G401 (cell line): ENCODE data around the gene ABCA12. TPM values are rescaled to one million over a fixed set of nuclear protein-coding genes. Genes with fewer than 3 reads are reported as not detected.

Source experiments
- DNase-seq: peaks from one replicate; pipeline ENCODE4 v3.0.0-alpha.2; 2015; ENCODE audit warnings: low spot score
- in situ Hi-C: cut with HindIII; loops from 2 replicates; pipeline ENCODE4 v1.10.0; 2016; ENCODE audit warnings: low sequenced_read_pairs, mixed read lengths
- total RNA-seq: library from RNA; depleted of rRNA; stranded (reverse); fragments of >200 nt; shearing (Covaris generic); gene quantifications from 2 replicates; pipeline ENCODE4 v1.2.3, GENCODE V29; 2014

ABCA12 gene
- total RNA-seq, 1 experiment from 2014 or later: not detected

GRCh38 chr2:215052810-215053209, 85.6 kb downstream of the ABCA12 start:
- no peak for DNase-seq
- in situ Hi-C loops: no loop called here

- no peak for DNase-seq
- in situ Hi-C loops: no loop called here
Observed at GRCh38 chr2:215052404-215052803, 86.0 kb downstream of the ABCA12 start.

- in situ Hi-C loops: no loop called here
- DNase-seq: no peak
Observed at GRCh38 chr2:215049341-215049740, 89.1 kb downstream of the ABCA12 start.

GRCh38 chr2:215038421-215038820, 100.0 kb downstream of the ABCA12 start:
- in situ Hi-C loops: no loop called here
- DNase-seq: no peak

GRCh38 chr2:215036314-215036713, 102.1 kb downstream of the ABCA12 start:
- in situ Hi-C loops: no loop called here

GRCh38 chr2:215034154-215034553, 104.3 kb downstream of the ABCA12 start:
- no peak for DNase-seq
- in situ Hi-C loops: no loop called here

More at GRCh38 chr2:215036314-215036713, 102.1 kb downstream of the ABCA12 start:
- no peak for DNase-seq

GRCh38 chr2:215032153-215032552, 106.3 kb downstream of the ABCA12 start:
- in situ Hi-C loops: no loop called here
- DNase-seq: no peak

GRCh38 chr2:215031321-215031720, 107.1 kb downstream of the ABCA12 start:
- DNase-seq: no peak

GRCh38 chr2:215029936-215030335, 108.5 kb downstream of the ABCA12 start:
- DNase-seq: no peak
- in situ Hi-C loops: no loop called here

More at GRCh38 chr2:215031321-215031720, 107.1 kb downstream of the ABCA12 start:
- in situ Hi-C loops: no loop called here

GRCh38 chr2:215028231-215028630, 110.2 kb downstream of the ABCA12 start:
- in situ Hi-C loops: no loop called here
- no peak for DNase-seq

- in situ Hi-C loops: no loop called here
- no peak for DNase-seq
Observed at GRCh38 chr2:215027779-215028178, 110.6 kb downstream of the ABCA12 start.

GRCh38 chr2:215022910-215023309, 115.5 kb downstream of the ABCA12 start:
- no peak for DNase-seq
- in situ Hi-C loops: no loop called here

- DNase-seq: no peak
- in situ Hi-C loops: no loop called here
Observed at GRCh38 chr2:215022418-215022817, 116.0 kb downstream of the ABCA12 start.

GRCh38 chr2:215020283-215020682, 118.1 kb downstream of the ABCA12 start:
- DNase-seq: no peak
- in situ Hi-C loops: no loop called here

- no peak for DNase-seq
- in situ Hi-C loops: no loop called here
Observed at GRCh38 chr2:215019521-215020145, 118.8 kb downstream of the ABCA12 start.

GRCh38 chr2:215019085-215019484, 119.3 kb downstream of the ABCA12 start:
- DNase-seq: no peak
- in situ Hi-C loops: no loop called here

GRCh38 chr2:215015421-215015820, 123.0 kb downstream of the ABCA12 start:
- in situ Hi-C loops: no loop called here
- no peak for DNase-seq

- in situ Hi-C loops: no loop called here
- no peak for DNase-seq
Observed at GRCh38 chr2:215010390-215010789, 128.0 kb downstream of the ABCA12 start.

GRCh38 chr2:215003001-215003400, 135.4 kb downstream of the ABCA12 start:
- DNase-seq: no peak
- in situ Hi-C loops: no loop called here

- in situ Hi-C loops: no loop called here
- DNase-seq: peak; percentile 24
Observed at GRCh38 chr2:215002500-215002899, 135.9 kb downstream of the ABCA12 start.

GRCh38 chr2:215000721-215001120, 137.7 kb downstream of the ABCA12 start:
- in situ Hi-C loops: no loop called here
- no peak for DNase-seq
